Placental pericyte (primary cell): ENCODE results near the gene CXorf51A. TPM values are rescaled to one million over a fixed set of nuclear protein-coding genes. Genes with fewer than 3 reads are reported as not detected.

ENCODE experiments used
- total RNA-seq: library from RNA; depleted of rRNA; stranded (reverse); fragments of >200 nt; gene quantifications from 2 replicates; pipeline ENCODE4 v1.2.3, GENCODE V29; 2012

CXorf51A gene
- total RNA-seq: not detected in 2 replicates

GRCh38 chrX:146814644-146815043 lies at the start of gene CXorf51A:
Gene CXorf51A (minus strand): TSS chrX:146814744. CDS start chrX:146814723, 21 bp downstream.

GRCh38 chrX:146809471-146809870 lies 5.1 kb downstream of the CXorf51A start, which contains the start of gene CXorf51B:
Gene CXorf51B (plus strand): TSS chrX:146809771. CDS start chrX:146809792, 21 bp downstream.

Other genes starting within 250 kb of the CXorf51A start
- gene CXorf51B, start 5.0 kb downstream of the CXorf51A start, total RNA-seq: not detected in 2 replicates